Measurements from ENCODE around the gene PCYT1A.
A peak's percentile ranks its signal among the peaks of the same experiment; 100 is the strongest.
"Not testable (repeated sequence)": the region's sequence is repeated elsewhere in the genome, so short reads cannot be mapped to it uniquely, and the experiment has no call there.

Gene PCYT1A

DNA sequence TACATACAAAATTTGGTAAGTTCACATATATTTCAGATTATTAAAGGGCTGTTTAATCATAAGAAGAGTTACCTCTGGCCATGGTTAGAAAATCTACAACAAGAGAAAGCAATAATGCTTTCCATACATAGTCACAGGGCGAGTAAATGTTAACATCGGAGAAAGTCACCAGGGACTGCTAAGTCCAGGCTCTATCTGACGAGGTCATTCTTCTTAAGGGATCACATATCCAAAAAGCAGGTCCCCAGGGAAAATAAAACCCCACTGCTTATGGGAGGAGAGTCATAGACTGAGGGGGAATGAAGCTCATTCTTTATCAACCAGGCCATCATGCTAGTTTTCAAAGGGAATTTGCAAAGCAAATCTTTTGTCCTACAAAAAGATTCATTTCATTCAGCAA lies 3.1 kb downstream of the PCYT1A start:
- DNase-seq = no peak

DNA sequence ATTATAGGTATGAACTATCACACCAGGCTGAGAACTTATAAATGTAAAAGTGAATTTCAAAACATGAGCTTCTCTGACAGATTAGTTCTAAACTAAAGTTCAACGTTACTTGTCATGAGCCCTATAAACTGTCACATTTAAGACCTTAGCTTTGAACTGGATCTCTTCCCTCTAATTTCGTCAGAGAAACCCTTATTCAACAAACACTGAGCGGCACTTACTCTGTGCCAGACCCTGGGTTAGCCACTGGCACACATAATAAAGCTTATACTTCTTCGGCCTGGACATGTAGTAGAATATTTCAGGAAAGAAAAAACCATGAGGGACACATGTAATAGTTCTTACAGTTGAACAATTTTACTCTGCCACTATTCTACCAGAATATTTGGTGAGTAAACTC lies 5.6 kb downstream of the PCYT1A start:
- DNase-seq = no peak

GRCh38 chr3:196280689-196281440 lies 6.7 kb downstream of the PCYT1A start:
- no peak for DNase-seq

DNA sequence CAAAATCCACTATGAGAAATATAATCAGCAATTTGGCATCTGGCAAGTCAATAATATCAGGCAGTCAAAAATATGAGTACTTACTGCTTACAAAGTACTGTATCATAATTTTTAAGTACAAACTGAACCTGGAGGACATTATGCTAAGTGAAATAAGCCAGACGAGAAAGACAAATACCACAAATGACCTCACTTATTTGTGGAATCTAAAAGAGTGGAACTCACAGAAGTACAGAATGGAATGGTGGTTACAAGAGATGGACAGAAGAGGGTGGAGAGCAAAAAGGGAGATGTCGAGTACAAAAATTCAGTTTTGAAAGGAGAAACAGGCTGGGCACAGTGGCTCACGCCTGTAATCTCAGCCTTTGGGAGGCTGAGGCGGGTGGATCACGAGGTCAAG lies 12.4 kb downstream of the PCYT1A start:
- DNase-seq = no peak

DNA sequence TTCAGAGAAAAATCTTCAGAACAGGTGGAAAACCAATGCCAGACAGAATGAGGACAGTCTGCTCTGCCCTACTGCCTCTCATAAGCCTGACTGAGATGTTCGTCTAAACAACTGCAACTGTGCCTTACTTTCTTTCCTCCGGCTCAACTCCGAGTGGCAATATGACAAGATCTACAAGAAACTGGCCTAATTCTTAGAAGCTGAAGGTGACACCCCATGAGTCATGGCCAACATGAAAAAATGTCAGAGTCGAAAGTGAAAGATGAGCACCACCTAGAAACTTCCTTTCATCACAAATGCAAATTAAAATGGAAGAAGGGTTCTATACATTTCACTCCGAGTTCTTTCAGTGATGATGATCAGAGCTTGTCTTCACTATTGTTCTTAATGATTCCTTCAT lies 12.9 kb downstream of the PCYT1A start:
- no peak for DNase-seq

DNA sequence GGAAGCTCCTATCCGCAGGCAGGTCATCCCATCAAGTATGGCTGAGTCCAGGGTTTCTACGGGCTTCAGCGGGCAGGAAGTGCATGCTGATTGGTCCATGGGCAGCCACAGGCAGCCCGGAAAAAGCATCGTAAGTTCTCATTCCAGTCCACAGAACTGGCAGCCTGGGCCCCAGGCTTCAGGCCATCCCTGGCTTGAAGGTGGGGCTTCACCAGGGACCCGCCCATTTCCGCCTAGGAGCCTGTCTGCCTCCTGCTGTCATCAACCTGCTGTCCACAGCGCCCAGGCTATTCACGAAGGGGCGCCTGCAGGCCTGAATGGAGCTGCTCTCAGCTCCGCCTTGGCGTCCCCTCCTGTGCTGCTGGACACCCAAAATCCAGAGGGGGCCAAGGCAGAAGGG lies 13.9 kb downstream of the PCYT1A start:
- DNase-seq = no peak

DNA sequence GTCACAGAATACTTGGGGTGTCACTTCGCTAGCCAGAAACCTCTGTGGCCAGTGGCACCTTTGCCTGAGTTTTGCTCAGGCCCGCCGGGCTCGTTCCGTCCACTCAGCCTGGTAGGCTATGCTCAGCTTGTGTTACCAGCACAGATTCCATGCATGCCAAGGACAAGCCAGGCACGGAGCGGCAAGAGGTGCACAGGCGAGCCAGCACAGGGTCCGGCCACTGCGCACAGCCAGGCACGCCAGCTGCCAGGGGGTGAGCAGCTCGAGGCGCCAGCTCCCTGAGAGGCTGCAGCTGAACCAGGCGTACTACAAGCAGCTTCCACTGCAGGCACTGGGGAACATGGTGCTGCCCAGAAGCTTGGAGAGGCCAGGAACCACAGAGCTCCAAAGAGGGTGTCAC lies 14.7 kb downstream of the PCYT1A start:
- no peak for DNase-seq

DNA sequence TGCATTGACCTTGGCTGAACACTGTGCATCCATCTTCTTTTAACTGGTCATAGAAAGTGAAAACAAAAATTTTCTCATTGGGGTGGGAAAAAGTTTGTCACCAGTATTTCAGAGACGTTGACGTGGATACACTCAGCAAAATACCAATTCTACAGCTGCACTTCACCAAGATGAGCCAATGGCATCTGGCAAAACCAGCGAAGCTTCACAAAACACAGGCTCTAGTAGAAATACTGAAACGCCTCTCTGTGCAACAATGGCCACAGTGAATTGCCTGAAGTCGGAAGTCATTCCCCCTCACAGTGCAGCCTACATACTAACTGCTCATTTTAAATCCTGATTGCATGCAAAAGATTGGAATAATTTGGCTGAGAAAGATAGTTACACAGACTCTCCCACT lies 17.0 kb downstream of the PCYT1A start:
- DNase-seq = no peak

- peak in 1 of 3 experiments; percentile 2 for DNase-seq
Observed at GRCh38 chr3:196268284-196269163, 19.0 kb downstream of the PCYT1A start.

DNA sequence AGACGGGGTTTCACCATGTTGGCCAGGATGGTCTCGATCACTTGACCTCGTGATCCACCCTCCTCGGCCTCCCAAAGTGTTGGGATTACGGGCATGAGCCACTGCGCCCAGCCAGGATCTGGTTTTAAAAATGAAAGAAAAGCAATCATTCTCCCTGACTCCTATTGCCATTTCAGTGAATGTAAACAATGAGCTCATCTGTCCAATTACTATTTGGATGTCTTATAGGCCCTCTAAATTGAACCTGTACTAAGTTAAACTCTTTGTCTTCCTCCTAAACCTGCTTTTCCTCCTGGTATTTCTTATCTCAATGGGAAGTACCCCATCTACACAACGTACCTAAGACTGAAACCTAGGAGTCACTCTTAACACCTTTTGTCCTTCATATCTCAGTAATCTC lies 23.7 kb downstream of the PCYT1A start:
- no peak for DNase-seq

GRCh38 chr3:196260784-196261183 lies 26.7 kb downstream of the PCYT1A start:
- no peak for DNase-seq

DNA sequence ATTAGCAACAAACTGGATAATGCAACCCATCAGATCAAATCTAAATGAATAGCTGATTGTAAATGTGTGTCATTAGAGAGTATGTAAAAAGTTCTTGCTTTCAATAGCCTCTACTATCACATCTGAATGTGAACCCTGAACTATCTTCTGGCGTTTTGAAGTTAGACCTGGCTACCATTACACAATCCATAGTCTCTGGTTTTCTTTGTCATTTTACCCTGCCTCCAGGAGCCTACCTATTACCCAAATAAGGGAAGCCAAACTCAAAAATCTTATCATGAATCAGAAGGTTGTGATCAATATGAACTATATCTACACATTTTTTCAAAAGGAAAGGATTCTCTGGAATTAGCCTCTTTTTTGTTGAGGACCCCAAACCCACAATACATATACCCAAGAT lies 31.8 kb downstream of the PCYT1A start:
- no peak for DNase-seq

DNA sequence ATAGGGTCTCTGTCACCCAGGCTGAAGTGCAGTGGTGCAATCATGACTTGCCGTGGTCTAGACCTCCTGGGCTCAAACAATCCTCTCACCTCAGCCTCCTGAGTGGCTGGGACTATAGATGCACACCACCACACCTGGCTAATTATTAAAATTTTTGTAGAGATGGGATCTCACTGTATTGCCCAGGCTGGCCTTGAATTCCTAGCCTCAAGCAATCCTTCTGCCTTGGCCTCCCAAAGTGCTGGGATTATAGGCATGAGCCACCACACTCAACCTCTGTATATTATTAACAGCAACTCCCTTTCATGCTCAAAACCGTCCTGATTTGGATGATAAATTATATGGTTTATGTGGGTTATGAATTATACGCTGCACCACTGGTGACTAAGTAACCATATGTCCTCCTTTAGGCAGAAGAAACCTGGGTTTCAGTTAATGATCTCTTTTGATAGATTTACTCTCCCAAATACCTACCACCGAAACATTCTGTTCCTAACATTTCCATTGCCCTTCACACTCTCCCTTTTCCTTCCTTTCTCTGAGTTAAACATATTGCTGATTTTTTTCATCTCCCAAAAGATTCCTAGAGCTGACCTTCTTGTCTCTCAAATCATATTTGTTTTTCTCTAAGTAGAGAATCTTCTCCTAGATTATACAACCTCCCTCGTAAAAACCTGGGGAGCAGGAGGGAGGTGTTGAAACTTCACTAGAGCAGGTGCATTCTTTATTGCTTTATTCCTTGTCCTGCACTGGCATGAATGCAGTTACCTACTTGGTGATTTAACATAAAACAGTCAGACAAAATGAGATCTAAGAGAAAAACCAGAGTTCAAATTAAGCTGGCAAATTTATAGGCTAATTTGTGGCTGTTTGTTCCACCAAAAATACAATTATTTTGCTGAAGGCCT lies 32.9 kb downstream of the PCYT1A start:
- no peak for DNase-seq

GRCh38 chr3:196251918-196252317 lies 35.6 kb downstream of the PCYT1A start:
- no peak for DNase-seq

DNA sequence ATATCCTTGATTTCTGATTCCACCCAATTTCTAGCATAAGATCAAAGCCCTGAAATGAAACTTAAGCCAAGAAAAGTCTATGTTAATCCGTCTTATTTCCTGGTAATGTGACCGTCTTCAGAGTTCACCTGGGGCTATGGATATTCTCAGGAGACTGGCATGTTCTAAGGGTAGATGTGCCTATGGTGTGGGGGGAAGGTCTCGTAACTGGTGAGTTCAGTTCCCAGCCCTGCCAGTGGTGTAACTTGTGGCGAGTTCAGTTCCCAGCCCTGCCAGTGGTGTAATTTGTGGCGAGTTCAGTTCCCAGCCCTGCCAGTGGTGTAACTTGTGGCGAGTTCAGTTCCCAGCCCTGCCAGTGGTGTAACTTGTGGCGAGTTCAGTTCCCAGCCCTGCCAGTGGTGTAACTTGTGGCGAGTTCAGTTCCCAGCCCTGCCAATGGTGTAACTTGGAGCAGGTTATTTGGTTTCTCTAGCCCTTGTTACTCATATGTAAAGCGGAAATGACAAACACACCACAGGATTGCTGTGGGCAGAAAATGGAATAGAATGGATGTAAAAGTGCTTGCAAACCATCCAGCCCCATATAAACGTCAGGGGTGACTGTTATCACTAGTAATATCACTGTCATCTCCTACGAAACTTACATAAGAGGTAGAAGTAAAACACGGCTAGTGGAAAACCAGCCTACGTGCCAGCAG lies 40.8 kb downstream of the PCYT1A start:
- no peak for DNase-seq

DNA sequence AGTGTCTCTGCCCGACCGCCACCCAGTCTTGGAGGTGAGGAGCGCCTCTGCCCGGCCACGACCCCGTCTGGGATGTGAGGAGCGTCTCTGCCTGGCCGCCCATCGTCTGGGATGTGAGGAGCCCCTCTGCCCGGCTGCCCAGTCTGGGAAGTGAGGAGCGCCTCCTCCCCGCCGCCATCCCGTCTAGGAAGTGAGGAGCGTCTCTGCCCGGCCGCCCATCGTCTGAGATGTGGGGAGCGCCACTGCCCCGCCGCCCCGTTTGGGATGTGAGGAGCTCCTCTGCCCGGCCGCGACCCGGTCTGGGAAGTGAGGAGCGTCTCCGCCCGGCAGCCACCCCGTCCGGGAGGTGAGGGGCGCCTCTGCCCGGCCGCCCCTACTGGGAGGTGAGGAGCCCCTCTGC lies 43.4 kb downstream of the PCYT1A start:
- DNase-seq = not testable (repeated sequence)

- DNase-seq = no peak
Observed at GRCh38 chr3:196241704-196242103, 45.8 kb downstream of the PCYT1A start.

DNA sequence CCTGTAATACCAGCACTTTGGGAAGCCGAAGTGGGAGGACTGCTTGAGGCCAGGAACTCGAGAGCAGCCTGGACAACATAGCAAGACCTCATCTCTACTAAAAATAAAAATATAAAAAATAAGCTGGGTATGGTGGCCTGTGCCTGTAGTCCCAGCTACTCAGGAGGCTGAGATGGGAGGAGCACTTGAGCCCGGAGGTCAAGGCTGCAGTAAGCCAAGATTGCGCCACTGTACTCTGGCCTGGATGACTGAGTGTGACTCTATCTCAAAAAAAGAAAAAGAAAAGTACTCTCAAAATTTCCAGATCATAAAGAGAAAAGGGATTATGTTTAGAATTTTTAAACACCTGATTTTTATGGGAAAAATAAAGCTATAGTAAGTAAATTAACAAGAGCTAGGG lies 47.1 kb downstream of the PCYT1A start:
- no peak for DNase-seq

GRCh38 chr3:196238612-196239560 lies 48.6 kb downstream of the PCYT1A start:
- no peak for DNase-seq

DNA sequence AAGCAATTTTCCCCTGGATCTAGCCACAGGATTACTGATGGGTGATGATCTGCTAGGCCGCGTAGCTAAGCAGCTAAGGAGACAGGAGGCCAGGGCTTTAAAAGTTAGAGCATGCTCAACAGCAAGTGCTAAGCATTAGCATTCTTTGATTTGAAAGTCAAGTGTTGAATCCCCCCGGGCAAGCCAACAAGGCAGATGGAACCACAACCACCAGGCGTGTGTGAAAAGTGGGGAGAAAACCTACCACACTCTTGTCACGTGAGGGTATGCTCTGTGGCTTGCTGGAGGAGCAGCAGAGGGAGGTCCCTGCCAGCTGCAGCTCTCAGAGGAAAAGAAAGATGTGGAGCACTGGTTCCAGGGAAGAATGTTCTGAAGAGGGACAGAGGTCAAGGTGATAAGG lies 50.3 kb downstream of the PCYT1A start:
- peak in 1 of 3 experiments; percentile 40 for DNase-seq

- no peak for DNase-seq
Observed at GRCh38 chr3:196236223-196236622, 51.3 kb downstream of the PCYT1A start.

All from NCI-H1417 (cell line).